Measurements from ENCODE around the gene TMEM170A. TPM values are rescaled to one million over a fixed set of nuclear protein-coding genes. Genes with fewer than 3 reads are reported as not detected.

Gene TMEM170A
- total RNA-seq (2014; rRNA removed; shearing (Covaris generic)) (11.9 and 18.6 TPM in 2 replicates), polyA plus RNA-seq (2016; fragmentation: Nextera tagmentation; extraction: Ambion mirVana) (10.3 and 12.6 TPM in 2 replicates)

GRCh38 chr16:75464122-75464918 lies at the start of gene TMEM170A:
Gene TMEM170A (minus strand): TSS chr16:75464689. CDS start chr16:75464600, 89 bp downstream.
- no peaks in the 10 kb centered on the region for H3K9me2 ChIP-seq (ENCODE audit: insufficient read depth)
- peak within 1 kb of the TSS; percentile 85 for H3K4me3 ChIP-seq
- in situ Hi-C loops (cut with MboI) = no loop called here
- no peaks in the 10 kb centered on the region for H3K4me1 ChIP-seq (ENCODE audit: insufficient read depth)
- peak; percentile 99 for DNase-seq
- H3F3A ChIP-seq (ENCODE audit: insufficient read depth) = no peaks in the 10 kb centered on the region
- TF ChIP-seq EZH2 (IDR thresholded peaks at IDR 0.05; ENCODE audit: insufficient read depth, poor library complexity, severe bottlenecking) = no peak
- TF ChIP-seq EZH2phosphoT487 (IDR thresholded peaks at IDR 0.05; ENCODE audit: insufficient read depth, low read depth) = no peak
- no peaks in the 10 kb centered on the region for H3K9me3 ChIP-seq (ENCODE audit: low read depth)
- peak within 1 kb of the TSS; percentile 66 for H3K27ac ChIP-seq
- H2AFZ ChIP-seq = peak within 1 kb of the TSS; percentile 82
- 0 to 1% methylated on average over 58 to 65 of the region's 89 CpGs for WGBS, 2 experiments (ENCODE audit: low coverage in 1 of 2, low lambda C conversion rate in 2 of 2, missing lambda C conversion rate in 2 of 2)
- H3K4me2 ChIP-seq (ENCODE audit: unreplicated experiment) = peak within 1 kb of the TSS; percentile 98
- no peaks in the 10 kb centered on the region; the same call in 1 of the 2 replicates for H4K20me1 ChIP-seq (ENCODE audit: insufficient read depth)
- peak within 1 kb of the TSS; percentile 84 for H3K9ac ChIP-seq
- no peaks in the 10 kb centered on the region for H3K36me3 ChIP-seq (ENCODE audit: low read depth)
- H3K79me2 ChIP-seq (ENCODE audit: insufficient read depth) = peaks cover 49% of the 10 kb centered on the region
- H3K27me3 ChIP-seq (replicated peaks; ENCODE audit: insufficient read depth) = no peaks in the 10 kb centered on the region

- Histone ChIP-seq H4K20me1 (ENCODE audit: insufficient read depth) (no peaks in the 10 kb centered on the region), H2AFZ (peak overlapping the region; percentile 71), H3K9me2 (ENCODE audit: insufficient read depth) (no peaks in the 10 kb centered on the region; the same call in 1 of the 2 replicates), H3K4me3 (0 out of 2 replicates have a peak overlapping the region, but pooled peaks have one; percentile 25), H3K4me2 (ENCODE audit: unreplicated experiment) (peak overlapping the region; percentile 66), H3K27me3 (replicated peaks; ENCODE audit: insufficient read depth) (no peaks in the 10 kb centered on the region), H3K79me2 (ENCODE audit: insufficient read depth) (no peaks in the 10 kb centered on the region), H3F3A (ENCODE audit: insufficient read depth) (peaks cover 21% of the 10 kb centered on the region), H3K9me3 (ENCODE audit: low read depth) (no peaks in the 10 kb centered on the region), H3K9ac (peak overlapping the region; percentile 55), H3K36me3 (ENCODE audit: low read depth) (no peaks in the 10 kb centered on the region), H3K27ac (peak overlapping the region; percentile 84), H3K4me1 (ENCODE audit: insufficient read depth) (peaks cover 16% of the 10 kb centered on the region)
- TF ChIP-seq EZH2phosphoT487 (IDR thresholded peaks at IDR 0.05; ENCODE audit: insufficient read depth, low read depth) (no peak), EZH2 (IDR thresholded peaks at IDR 0.05; ENCODE audit: insufficient read depth, poor library complexity, severe bottlenecking) (no peak)
- in situ Hi-C loops (cut with MboI) = no loop called here
- DNase-seq = peak; percentile 91
- WGBS, 2 experiments (ENCODE audit: low coverage in 1 of 2, low lambda C conversion rate in 2 of 2, missing lambda C conversion rate in 2 of 2) = 2% methylated on average over 7 of the region's 7 CpGs
Observed at GRCh38 chr16:75506574-75506973, 42.1 kb upstream of the TMEM170A start.

- peak overlapping the region; percentile 71 for H2AFZ ChIP-seq
- H4K20me1 ChIP-seq (ENCODE audit: insufficient read depth) = no peaks in the 10 kb centered on the region
- H3K4me2 ChIP-seq (ENCODE audit: unreplicated experiment) = peak overlapping the region; percentile 66
- H3K9ac ChIP-seq = peak overlapping the region; percentile 55
- in situ Hi-C loops (cut with MboI) = no loop called here
- H3K4me1 ChIP-seq (ENCODE audit: insufficient read depth) = peaks cover 16% of the 10 kb centered on the region
- H3K9me2 ChIP-seq (ENCODE audit: insufficient read depth) = no peaks in the 10 kb centered on the region; the same call in 1 of the 2 replicates
- no peaks in the 10 kb centered on the region for H3K27me3 ChIP-seq (replicated peaks; ENCODE audit: insufficient read depth)
- peak; percentile 20 for DNase-seq
- H3K36me3 ChIP-seq (ENCODE audit: low read depth) = no peaks in the 10 kb centered on the region
- H3K27ac ChIP-seq = peak overlapping the region; percentile 84
- H3F3A ChIP-seq (ENCODE audit: insufficient read depth) = peaks cover 21% of the 10 kb centered on the region
- no peaks in the 10 kb centered on the region for H3K79me2 ChIP-seq (ENCODE audit: insufficient read depth)
- 0 out of 2 replicates have a peak overlapping the region, but pooled peaks have one; percentile 25 for H3K4me3 ChIP-seq
- 56 to 64% methylated on average over 3 of the region's 3 CpGs for WGBS, 2 experiments (ENCODE audit: low coverage in 1 of 2, low lambda C conversion rate in 2 of 2, missing lambda C conversion rate in 2 of 2)
- TF ChIP-seq EZH2 (IDR thresholded peaks at IDR 0.05; ENCODE audit: insufficient read depth, poor library complexity, severe bottlenecking) = no peak
- TF ChIP-seq EZH2phosphoT487 (IDR thresholded peaks at IDR 0.05; ENCODE audit: insufficient read depth, low read depth) = no peak
- H3K9me3 ChIP-seq (ENCODE audit: low read depth) = no peaks in the 10 kb centered on the region
Observed at GRCh38 chr16:75506107-75506506, 41.6 kb upstream of the TMEM170A start.

- DNase-seq = no peak
- no peaks in the 10 kb centered on the region for H3K36me3 ChIP-seq (ENCODE audit: low read depth)
- TF ChIP-seq EZH2 (IDR thresholded peaks at IDR 0.05; ENCODE audit: insufficient read depth, poor library complexity, severe bottlenecking) (no peak), EZH2phosphoT487 (IDR thresholded peaks at IDR 0.05; ENCODE audit: insufficient read depth, low read depth) (no peak)
- no peak overlapping the region for H3K27ac ChIP-seq
- no peak overlapping the region for H3K9ac ChIP-seq
- H3F3A ChIP-seq (ENCODE audit: insufficient read depth) = peaks cover 21% of the 10 kb centered on the region
- H3K9me3 ChIP-seq (ENCODE audit: low read depth) = no peaks in the 10 kb centered on the region
- WGBS, 2 experiments (ENCODE audit: low coverage in 1 of 2, low lambda C conversion rate in 2 of 2, missing lambda C conversion rate in 2 of 2) = 92 to 97% methylated on average over 1 of the region's 1 CpG
- no peaks in the 10 kb centered on the region; the same call in 1 of the 2 replicates for H3K9me2 ChIP-seq (ENCODE audit: insufficient read depth)
- no peaks in the 10 kb centered on the region for H3K27me3 ChIP-seq (replicated peaks; ENCODE audit: insufficient read depth)
- in situ Hi-C loops (cut with MboI) = no loop called here
- H2AFZ ChIP-seq = no peak overlapping the region
- H3K4me2 ChIP-seq (ENCODE audit: unreplicated experiment) = no peak overlapping the region
- no peak overlapping the region for H3K4me3 ChIP-seq
- peaks cover 16% of the 10 kb centered on the region for H3K4me1 ChIP-seq (ENCODE audit: insufficient read depth)
- no peaks in the 10 kb centered on the region for H3K79me2 ChIP-seq (ENCODE audit: insufficient read depth)
- H4K20me1 ChIP-seq (ENCODE audit: insufficient read depth) = no peaks in the 10 kb centered on the region
Observed at GRCh38 chr16:75503801-75504200, 39.3 kb upstream of the TMEM170A start.

Data from GM23248 (cell line).